ENCODE results near the gene TSPEAR. TPM values are rescaled to one million over a fixed set of nuclear protein-coding genes. Genes with fewer than 3 reads are reported as not detected.
A peak's percentile ranks its signal among the peaks of the same experiment; 100 is the strongest.

The TSPEAR gene
- total RNA-seq, 1 donor = not detected

DNA sequence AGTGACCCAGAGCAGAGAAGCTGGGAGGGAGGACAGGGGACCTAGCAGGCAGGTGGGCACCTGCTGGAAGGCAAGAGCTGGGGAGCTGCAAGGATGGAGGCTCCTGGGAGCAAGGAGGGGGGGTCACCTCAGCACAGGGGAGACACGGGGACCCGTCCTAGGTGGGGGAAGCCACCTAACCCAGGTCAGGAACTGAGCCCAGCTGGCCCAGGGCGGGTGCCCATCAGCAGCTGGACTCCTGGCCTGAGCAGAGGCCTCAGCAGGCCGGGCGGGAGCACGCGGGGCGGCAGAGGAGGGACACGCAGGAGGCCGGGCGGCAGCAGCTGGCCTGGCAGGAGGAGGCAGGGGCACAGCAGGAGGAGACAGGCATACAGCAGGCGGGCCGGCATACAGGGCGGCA is 172.3 kb downstream of the TSPEAR start:
- Histone ChIP-seq H3K4me3 (ENCODE audit: insufficient read depth, low read length) (no peak overlapping the region), H3K4me2 (ENCODE audit: insufficient read depth, low read length) (no peak overlapping the region), H2AFZ (ENCODE audit: low read length) (no peak overlapping the region), H4K20me1 (ENCODE audit: insufficient read depth, low read length) (no peaks in the 10 kb centered on the region), H3K4me1 (ENCODE audit: insufficient read depth, low read length) (no peaks in the 10 kb centered on the region), H3K27me3 (ENCODE audit: insufficient read depth, low read length) (no peaks in the 10 kb centered on the region), H3K79me2 (ENCODE audit: insufficient read depth, low read length) (no peaks in the 10 kb centered on the region), H3K27ac (ENCODE audit: low read depth, low read length) (no peak overlapping the region), H3K36me3 (ENCODE audit: insufficient read depth, low read length) (no peaks in the 10 kb centered on the region), H3K9me3 (ENCODE audit: low read depth, low read length) (no peaks in the 10 kb centered on the region)
- DNase-seq (ENCODE audit: insufficient read length, low spot score, missing footprints) = peak; percentile 38
- TF ChIP-seq, protein P1, sequence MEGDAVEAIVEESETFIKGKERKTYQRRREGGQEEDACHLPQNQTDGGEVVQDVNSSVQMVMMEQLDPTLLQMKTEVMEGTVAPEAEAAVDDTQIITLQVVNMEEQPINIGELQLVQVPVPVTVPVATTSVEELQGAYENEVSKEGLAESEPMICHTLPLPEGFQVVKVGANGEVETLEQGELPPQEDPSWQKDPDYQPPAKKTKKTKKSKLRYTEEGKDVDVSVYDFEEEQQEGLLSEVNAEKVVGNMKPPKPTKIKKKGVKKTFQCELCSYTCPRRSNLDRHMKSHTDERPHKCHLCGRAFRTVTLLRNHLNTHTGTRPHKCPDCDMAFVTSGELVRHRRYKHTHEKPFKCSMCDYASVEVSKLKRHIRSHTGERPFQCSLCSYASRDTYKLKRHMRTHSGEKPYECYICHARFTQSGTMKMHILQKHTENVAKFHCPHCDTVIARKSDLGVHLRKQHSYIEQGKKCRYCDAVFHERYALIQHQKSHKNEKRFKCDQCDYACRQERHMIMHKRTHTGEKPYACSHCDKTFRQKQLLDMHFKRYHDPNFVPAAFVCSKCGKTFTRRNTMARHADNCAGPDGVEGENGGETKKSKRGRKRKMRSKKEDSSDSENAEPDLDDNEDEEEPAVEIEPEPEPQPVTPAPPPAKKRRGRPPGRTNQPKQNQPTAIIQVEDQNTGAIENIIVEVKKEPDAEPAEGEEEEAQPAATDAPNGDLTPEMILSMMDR (IDR thresholded peaks at IDR 0.05; ENCODE audit: extremely low read depth, low read depth, low read length) = no peak

DNA sequence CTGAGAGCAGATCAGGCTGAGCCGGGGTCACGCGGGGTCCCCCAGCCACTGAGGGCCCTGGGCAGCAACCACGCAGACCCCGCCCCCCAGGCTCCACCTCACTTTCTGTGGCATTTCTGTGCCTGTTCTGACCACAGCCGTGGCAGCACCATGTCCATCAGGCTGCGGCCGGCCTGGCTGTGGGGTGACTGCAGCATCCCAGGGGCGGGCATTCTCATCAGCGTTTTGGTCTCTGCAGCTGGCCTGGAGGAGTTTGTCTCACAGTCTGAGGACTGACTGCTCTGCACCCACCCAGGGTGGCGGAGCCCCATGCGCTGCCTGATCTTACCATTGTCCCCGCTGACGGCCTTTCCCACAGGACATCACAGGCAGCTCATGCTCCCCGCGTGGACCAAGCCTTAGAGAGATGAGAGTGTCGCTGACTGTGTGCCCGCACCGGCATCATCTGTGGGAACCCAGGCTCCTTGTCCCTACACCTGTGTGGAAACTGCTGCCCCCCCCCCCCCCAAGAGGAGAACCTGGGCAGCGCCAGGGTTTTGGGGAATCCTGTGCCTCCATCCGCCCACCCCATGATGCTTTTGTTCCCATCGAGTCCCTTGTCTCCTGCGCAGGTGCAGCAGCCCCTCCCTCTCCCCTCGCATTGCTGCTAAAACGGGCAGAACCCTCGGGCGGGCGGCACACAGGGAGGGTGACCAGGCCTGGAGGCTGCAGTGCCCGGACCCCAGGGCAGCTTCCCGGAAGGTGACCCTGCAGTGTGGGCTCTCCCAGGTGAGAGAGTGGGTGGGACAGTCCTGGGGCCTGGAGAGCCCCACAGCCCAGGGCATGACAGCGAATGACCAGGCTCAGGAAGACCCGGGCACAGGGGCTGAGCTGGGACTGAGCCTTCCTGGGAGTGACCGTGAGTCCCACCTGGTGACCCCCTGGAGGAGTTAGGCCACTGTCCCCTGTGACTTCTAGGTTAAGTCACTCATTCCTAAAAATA is 173.2 kb downstream of the TSPEAR start:
- TF ChIP-seq, protein P1 (IDR thresholded peaks at IDR 0.05; ENCODE audit: extremely low read depth, low read depth, low read length) = no peak
- Histone ChIP-seq H3K79me2 (ENCODE audit: insufficient read depth, low read length) (no peaks in the 10 kb centered on the region), H3K4me3 (ENCODE audit: insufficient read depth, low read length) (no peak overlapping the region), H3K27ac (ENCODE audit: low read depth, low read length) (no peak overlapping the region), H3K4me1 (ENCODE audit: insufficient read depth, low read length) (no peaks in the 10 kb centered on the region), H2AFZ (ENCODE audit: low read length) (no peak overlapping the region), H4K20me1 (ENCODE audit: insufficient read depth, low read length) (no peaks in the 10 kb centered on the region), H3K9me3 (ENCODE audit: low read depth, low read length) (no peaks in the 10 kb centered on the region), H3K4me2 (ENCODE audit: insufficient read depth, low read length) (no peak overlapping the region), H3K27me3 (ENCODE audit: insufficient read depth, low read length) (no peaks in the 10 kb centered on the region), H3K36me3 (ENCODE audit: insufficient read depth, low read length) (no peaks in the 10 kb centered on the region)
- peak; percentile 56 for DNase-seq (ENCODE audit: insufficient read length, low spot score, missing footprints)

DNA sequence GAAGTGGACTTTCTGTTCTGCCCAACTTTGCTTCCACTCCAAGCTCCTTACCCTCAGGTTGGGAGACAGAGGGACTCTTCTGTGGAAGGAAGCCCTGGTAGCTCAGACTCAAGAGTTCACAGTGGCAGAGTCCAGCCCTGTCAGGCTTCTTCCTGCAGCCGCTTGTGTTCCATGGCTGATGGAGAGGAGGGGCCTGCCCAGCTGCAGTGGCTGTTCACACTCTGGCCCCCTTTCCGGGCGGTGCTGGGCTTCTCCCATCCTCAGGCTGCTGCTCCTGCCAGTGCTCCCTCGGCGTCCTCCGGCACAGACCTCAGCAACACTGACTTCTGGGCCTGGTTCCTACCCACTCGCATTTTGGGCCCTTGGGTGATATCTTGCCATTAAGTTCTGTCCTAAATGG is 175.4 kb downstream of the TSPEAR start:
- Histone ChIP-seq H3K27me3 (ENCODE audit: insufficient read depth, low read length) (no peaks in the 10 kb centered on the region), H4K20me1 (ENCODE audit: insufficient read depth, low read length) (no peaks in the 10 kb centered on the region), H3K4me3 (ENCODE audit: insufficient read depth, low read length) (no peak overlapping the region), H3K27ac (ENCODE audit: low read depth, low read length) (no peak overlapping the region), H3K4me2 (ENCODE audit: insufficient read depth, low read length) (no peak overlapping the region), H3K79me2 (ENCODE audit: insufficient read depth, low read length) (no peaks in the 10 kb centered on the region), H3K4me1 (ENCODE audit: insufficient read depth, low read length) (no peaks in the 10 kb centered on the region), H3K36me3 (ENCODE audit: insufficient read depth, low read length) (no peaks in the 10 kb centered on the region), H2AFZ (ENCODE audit: low read length) (no peak overlapping the region), H3K9me3 (ENCODE audit: low read depth, low read length) (no peaks in the 10 kb centered on the region)
- DNase-seq (ENCODE audit: insufficient read length, low spot score, missing footprints) = peak; percentile 50
- TF ChIP-seq, protein P1 (IDR thresholded peaks at IDR 0.05; ENCODE audit: extremely low read depth, low read depth, low read length) = no peak

DNA sequence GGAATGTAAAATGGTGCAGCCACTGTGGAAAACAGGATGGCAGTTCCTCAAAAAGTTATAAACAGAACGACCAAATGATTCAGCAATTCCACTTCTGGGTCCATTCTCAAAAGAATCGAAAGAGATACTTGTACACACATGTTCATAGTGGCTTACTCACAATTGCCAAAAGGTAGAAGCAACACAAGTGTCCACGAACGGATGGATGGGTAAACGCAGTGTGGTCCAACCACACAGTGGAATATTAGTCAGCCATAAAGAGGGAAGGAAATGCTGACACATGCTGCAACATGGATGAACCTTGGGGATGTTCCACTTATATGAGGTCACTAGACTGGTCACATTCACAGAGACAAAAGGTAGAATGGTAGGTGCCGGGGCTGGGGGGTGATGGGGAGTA is 176.7 kb downstream of the TSPEAR start:
- no peak for DNase-seq (ENCODE audit: insufficient read length, low spot score, missing footprints)
- Histone ChIP-seq H3K36me3 (ENCODE audit: insufficient read depth, low read length) (no peaks in the 10 kb centered on the region), H2AFZ (ENCODE audit: low read length) (no peak overlapping the region), H4K20me1 (ENCODE audit: insufficient read depth, low read length) (no peaks in the 10 kb centered on the region), H3K27ac (ENCODE audit: low read depth, low read length) (no peak overlapping the region), H3K4me2 (ENCODE audit: insufficient read depth, low read length) (no peak overlapping the region), H3K9me3 (ENCODE audit: low read depth, low read length) (no peaks in the 10 kb centered on the region), H3K4me3 (ENCODE audit: insufficient read depth, low read length) (no peak overlapping the region), H3K27me3 (ENCODE audit: insufficient read depth, low read length) (no peaks in the 10 kb centered on the region), H3K79me2 (ENCODE audit: insufficient read depth, low read length) (no peaks in the 10 kb centered on the region), H3K4me1 (ENCODE audit: insufficient read depth, low read length) (no peaks in the 10 kb centered on the region)
- TF ChIP-seq, protein P1 (IDR thresholded peaks at IDR 0.05; ENCODE audit: extremely low read depth, low read depth, low read length) = no peak

Data from osteoblast (primary cell).